HEK293 (cell line): ENCODE data around the gene IFNG.

Experiments used
- WT1 ChIP-seq: fragments of 450-650 bp; formaldehyde crosslinking; IDR thresholded peaks from 2 replicates; pipeline ENCODE4 v1.5.1; 2016; ENCODE audit warnings: missing biosample characterization, missing genetic modification characterization
- ZBTB17 ChIP-seq: fragments of 450-650 bp; formaldehyde crosslinking; IDR thresholded peaks from 2 replicates; pipeline ENCODE4 v1.5.1; 2016; ENCODE audit warnings: missing biosample characterization, missing genetic modification characterization
- ZNF473 ChIP-seq: fragments of 450-650 bp; formaldehyde crosslinking; IDR thresholded peaks from 2 replicates; pipeline ENCODE4 v1.5.1; 2017; ENCODE audit warnings: missing biosample characterization, missing genetic modification characterization
- TF ChIP-seq, protein P1 (sequence below): fragments of 450-650 bp; formaldehyde crosslinking; IDR thresholded peaks from 2 replicates; pipeline ENCODE4 v1.5.1; 2016; ENCODE audit warnings: missing biosample characterization, missing genetic modification characterization

DNA sequence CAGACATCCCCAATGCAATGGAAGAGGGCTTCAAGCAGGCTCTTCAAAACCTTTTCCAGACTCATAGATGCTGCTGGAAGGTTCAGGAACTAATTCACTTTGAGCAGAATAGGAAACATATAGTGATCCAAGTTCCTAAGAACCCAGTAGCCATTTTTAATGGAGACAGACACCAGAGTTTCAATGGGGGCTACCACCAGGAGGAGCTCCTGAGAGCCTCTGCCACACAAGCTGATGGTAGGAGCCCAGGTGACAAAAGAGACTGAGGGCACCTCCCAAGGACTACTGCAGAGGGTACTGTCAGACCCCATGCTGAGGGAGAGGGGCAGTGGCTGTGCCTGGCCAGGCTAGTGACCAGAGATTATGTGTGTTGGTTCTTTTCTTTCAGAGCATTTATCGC, 45.9 kb downstream of the IFNG start:
- TF ChIP-seq, protein P1, sequence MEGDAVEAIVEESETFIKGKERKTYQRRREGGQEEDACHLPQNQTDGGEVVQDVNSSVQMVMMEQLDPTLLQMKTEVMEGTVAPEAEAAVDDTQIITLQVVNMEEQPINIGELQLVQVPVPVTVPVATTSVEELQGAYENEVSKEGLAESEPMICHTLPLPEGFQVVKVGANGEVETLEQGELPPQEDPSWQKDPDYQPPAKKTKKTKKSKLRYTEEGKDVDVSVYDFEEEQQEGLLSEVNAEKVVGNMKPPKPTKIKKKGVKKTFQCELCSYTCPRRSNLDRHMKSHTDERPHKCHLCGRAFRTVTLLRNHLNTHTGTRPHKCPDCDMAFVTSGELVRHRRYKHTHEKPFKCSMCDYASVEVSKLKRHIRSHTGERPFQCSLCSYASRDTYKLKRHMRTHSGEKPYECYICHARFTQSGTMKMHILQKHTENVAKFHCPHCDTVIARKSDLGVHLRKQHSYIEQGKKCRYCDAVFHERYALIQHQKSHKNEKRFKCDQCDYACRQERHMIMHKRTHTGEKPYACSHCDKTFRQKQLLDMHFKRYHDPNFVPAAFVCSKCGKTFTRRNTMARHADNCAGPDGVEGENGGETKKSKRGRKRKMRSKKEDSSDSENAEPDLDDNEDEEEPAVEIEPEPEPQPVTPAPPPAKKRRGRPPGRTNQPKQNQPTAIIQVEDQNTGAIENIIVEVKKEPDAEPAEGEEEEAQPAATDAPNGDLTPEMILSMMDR (tag by site-specific recombination) = no peak
- TF ChIP-seq ZBTB17 (tag by site-specific recombination) (no peak), WT1 (no peak), ZNF473 (tag by site-specific recombination) (no peak)
